ENCODE data around the gene KRT34. TPM values are rescaled to one million over a fixed set of nuclear protein-coding genes. Genes with fewer than 3 reads are reported as not detected.

The KRT34 gene
- total RNA-seq, 4 donors from 2014 or later: not detected

DNA sequence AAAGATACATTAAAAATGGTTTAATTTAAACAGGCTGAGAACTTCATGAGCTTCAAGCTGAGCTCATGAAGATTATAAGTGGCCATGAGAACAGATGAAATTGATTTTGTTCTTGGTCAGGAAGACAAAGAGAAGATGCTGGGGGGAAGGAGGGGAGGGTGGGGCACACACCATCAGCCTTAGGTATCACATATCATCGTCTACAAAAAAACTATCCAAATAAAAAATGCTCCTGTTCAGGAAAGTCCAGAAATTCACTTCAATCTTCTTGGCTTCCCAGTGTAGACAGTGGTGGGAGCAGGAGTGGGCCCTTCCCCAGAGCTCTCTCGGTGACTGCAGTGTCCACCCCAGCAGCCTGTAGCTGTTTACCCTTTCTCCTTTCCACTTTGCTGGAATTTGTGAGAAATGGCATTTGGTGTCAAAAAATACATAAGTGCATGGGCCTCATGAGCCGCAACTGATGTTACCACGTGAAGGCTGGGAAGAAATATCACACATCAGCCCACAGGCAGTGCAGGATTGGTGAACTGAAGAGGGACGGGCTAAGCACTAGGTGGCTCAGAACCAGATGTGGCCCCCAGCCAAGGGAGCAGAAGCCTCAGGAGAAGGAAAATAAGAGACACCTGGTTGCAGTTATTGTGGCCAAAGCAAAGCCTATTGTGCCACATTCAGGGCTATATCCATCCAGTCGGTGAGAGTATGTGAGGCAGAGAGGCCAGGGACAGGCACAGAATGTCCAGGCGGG, 36.2 kb upstream of the KRT34 start:
- no peak for DNase-seq
- intact Hi-C loops (cut with DNase I; ENCODE audit: low total_unique reads): no loop called here
- in situ Hi-C loops (cut with MboI; ENCODE audit: low sequenced_read_pairs in 4 of 4): no loop called here

GRCh38 chr17:41417576-41418015, 35.5 kb upstream of the KRT34 start:
- no peaks in the 10 kb centered on the region for H3K27me3 ChIP-seq
- no peak overlapping the region for H3K4me3 ChIP-seq
- intact Hi-C loops (cut with DNase I; ENCODE audit: low total_unique reads) (no loop called here), in situ Hi-C loops (cut with MboI; ENCODE audit: low sequenced_read_pairs in 4 of 4) (no loop called here)
- H3K36me3 ChIP-seq: no peaks in the 10 kb centered on the region
- no peak for ATAC-seq
- peaks cover 0 to 12% of the 10 kb centered on the region in 2 donors for H3K4me1 ChIP-seq
- no peak overlapping the region for H3K27ac ChIP-seq
- TF ChIP-seq, protein P1, sequence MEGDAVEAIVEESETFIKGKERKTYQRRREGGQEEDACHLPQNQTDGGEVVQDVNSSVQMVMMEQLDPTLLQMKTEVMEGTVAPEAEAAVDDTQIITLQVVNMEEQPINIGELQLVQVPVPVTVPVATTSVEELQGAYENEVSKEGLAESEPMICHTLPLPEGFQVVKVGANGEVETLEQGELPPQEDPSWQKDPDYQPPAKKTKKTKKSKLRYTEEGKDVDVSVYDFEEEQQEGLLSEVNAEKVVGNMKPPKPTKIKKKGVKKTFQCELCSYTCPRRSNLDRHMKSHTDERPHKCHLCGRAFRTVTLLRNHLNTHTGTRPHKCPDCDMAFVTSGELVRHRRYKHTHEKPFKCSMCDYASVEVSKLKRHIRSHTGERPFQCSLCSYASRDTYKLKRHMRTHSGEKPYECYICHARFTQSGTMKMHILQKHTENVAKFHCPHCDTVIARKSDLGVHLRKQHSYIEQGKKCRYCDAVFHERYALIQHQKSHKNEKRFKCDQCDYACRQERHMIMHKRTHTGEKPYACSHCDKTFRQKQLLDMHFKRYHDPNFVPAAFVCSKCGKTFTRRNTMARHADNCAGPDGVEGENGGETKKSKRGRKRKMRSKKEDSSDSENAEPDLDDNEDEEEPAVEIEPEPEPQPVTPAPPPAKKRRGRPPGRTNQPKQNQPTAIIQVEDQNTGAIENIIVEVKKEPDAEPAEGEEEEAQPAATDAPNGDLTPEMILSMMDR (IDR thresholded peaks at IDR 0.05 in 4 of 5, conservative IDR thresholded peaks at IDR 0.05 in 1 of 5): no peak
- no peak for TF ChIP-seq POLR2A (IDR thresholded peaks at IDR 0.05)
- H3K9me3 ChIP-seq: no peaks in the 10 kb centered on the region
- DNase-seq: no peak

More for the DNA sequence above, 36.2 kb upstream of the KRT34 start:
- H3K27me3 ChIP-seq: no peaks in the 10 kb centered on the region
- peaks cover 0 to 12% of the 10 kb centered on the region in 2 donors for H3K4me1 ChIP-seq
- TF ChIP-seq, protein P1 (IDR thresholded peaks at IDR 0.05 in 4 of 5, conservative IDR thresholded peaks at IDR 0.05 in 1 of 5): no peak
- TF ChIP-seq POLR2A (IDR thresholded peaks at IDR 0.05): no peak
- H3K4me3 ChIP-seq: no peak overlapping the region
- H3K36me3 ChIP-seq: no peaks in the 10 kb centered on the region
- no peaks in the 10 kb centered on the region for H3K9me3 ChIP-seq
- no peak for ATAC-seq
- H3K27ac ChIP-seq: no peak overlapping the region

GRCh38 chr17:41417127-41417526, 35.0 kb upstream of the KRT34 start:
- DNase-seq: no peak
- Histone ChIP-seq H3K4me3 (no peak overlapping the region), H3K36me3 (no peaks in the 10 kb centered on the region), H3K27ac (no peak overlapping the region), H3K9me3 (no peaks in the 10 kb centered on the region), H3K4me1 (peaks cover 0 to 12% of the 10 kb centered on the region in 2 donors), H3K27me3 (no peaks in the 10 kb centered on the region)
- intact Hi-C loops (cut with DNase I; ENCODE audit: low total_unique reads) (no loop called here), in situ Hi-C loops (cut with MboI; ENCODE audit: low sequenced_read_pairs in 4 of 4) (no loop called here)
- TF ChIP-seq, protein P1 (IDR thresholded peaks at IDR 0.05 in 4 of 5, conservative IDR thresholded peaks at IDR 0.05 in 1 of 5): no peak
- TF ChIP-seq POLR2A (IDR thresholded peaks at IDR 0.05): no peak
- no peak for ATAC-seq

- peak in 1 of 2 donors; percentile 64 for ATAC-seq
- H3K4me3 ChIP-seq: no peak overlapping the region
- peaks cover 0 to 12% of the 10 kb centered on the region in 2 donors for H3K4me1 ChIP-seq
- no peak for DNase-seq
- TF ChIP-seq, protein P1 (IDR thresholded peaks at IDR 0.05 in 4 of 5, conservative IDR thresholded peaks at IDR 0.05 in 1 of 5): no peak
- TF ChIP-seq POLR2A (IDR thresholded peaks at IDR 0.05): no peak
- peak overlapping the region in 1 of 4 donors; percentile 61 for H3K27ac ChIP-seq
- no peaks in the 10 kb centered on the region for H3K27me3 ChIP-seq
- intact Hi-C loops (cut with DNase I; ENCODE audit: low total_unique reads) (no loop called here), in situ Hi-C loops (cut with MboI; ENCODE audit: low sequenced_read_pairs in 4 of 4) (no loop called here)
- no peaks in the 10 kb centered on the region for H3K36me3 ChIP-seq
- no peaks in the 10 kb centered on the region for H3K9me3 ChIP-seq
Observed at GRCh38 chr17:41416479-41416878, 34.4 kb upstream of the KRT34 start.
